Lower lobe of right lung (tissue), 2 donors: ENCODE data around the gene POFUT2. TPM values are rescaled to one million over a fixed set of nuclear protein-coding genes. Genes with fewer than 3 reads are reported as not detected.
A peak's percentile ranks its signal among the peaks of the same experiment; 100 is the strongest.

ENCODE experiments used
- ATAC-seq, 2 donors: fragments of 200-7000 bp; cut with Tn5 transposase; one replicate each; pipeline ENCODE4 v1.9.1; 2020 to 2022; ENCODE audit warnings: mild to moderate bottlenecking in 2 of 2, moderate library complexity in 2 of 2
- DNase-seq: peaks from one replicate; pipeline ENCODE4 v3.0.0-alpha.2; 2020
- H3K27ac ChIP-seq: fragments of 200-600 bp; one replicate; pipeline ENCODE4 v1.8.0; 2022
- H3K27me3 ChIP-seq: fragments of 200-600 bp; one replicate; pipeline ENCODE4 v1.8.0; 2022; ENCODE audit warnings: low read depth
- H3K36me3 ChIP-seq: fragments of 200-600 bp; one replicate; pipeline ENCODE4 v1.8.0; 2022; ENCODE audit warnings: mild to moderate bottlenecking
- H3K4me1 ChIP-seq: fragments of 200-600 bp; one replicate; pipeline ENCODE4 v1.8.0; 2022
- H3K4me3 ChIP-seq: fragments of 200-600 bp; one replicate; pipeline ENCODE4 v1.8.0; 2022; ENCODE audit warnings: mild to moderate bottlenecking
- H3K9me3 ChIP-seq: fragments of 200-600 bp; one replicate; pipeline ENCODE4 v1.8.0; 2022
- intact Hi-C: fragments of 100-400 bp; cut with DNase I; formaldehyde crosslinking; loops from one replicate; pipeline ENCODE4 v1.11.0; 2022
- total RNA-seq: library from RNA; stranded (reverse); fragmentation: NEBNext Ultra II Directional; extraction: Animal tissue kit (Norgen Biotek cat#: 25700); gene quantifications from one replicate; pipeline ENCODE4 v1.2.1, GENCODE V29; 2021
- TF ChIP-seq, protein P1 (sequence below): fragments of 200-600 bp; IDR thresholded peaks from one replicate; pipeline ENCODE4 v1.8.0; 2022; ENCODE audit warnings: antibody characterized with exemption, mild to moderate bottlenecking
- donor health status: DM: no; HTN: yes; CAD: no; lungs with severe emphysema.

The POFUT2 gene
- total RNA-seq, 1 donor from 2014 or later, result 29.1 TPM

DNA sequence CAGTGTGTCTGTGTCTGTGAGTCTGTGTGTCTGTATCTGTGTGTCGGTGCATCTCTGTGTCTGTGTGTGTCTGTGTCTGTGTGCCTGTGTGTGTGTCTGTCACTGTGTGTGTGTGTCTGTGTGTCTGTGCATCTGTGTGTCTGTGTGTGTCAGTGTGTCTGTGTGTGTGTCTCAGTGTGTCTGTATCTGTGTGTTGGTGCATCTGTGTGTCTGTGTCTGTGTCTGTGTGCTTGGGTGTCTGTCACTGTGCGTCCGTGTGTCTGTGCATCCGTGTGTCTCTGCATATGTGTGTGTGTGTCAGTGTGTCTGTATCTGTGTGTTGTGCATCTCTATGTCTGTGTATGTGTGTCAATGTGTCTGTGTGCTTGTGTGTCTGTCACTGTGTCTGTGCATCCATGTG is 44.7 kb upstream of the POFUT2 start:
- Histone ChIP-seq H3K4me3 (no peak overlapping the region), H3K36me3 (no peaks in the 10 kb centered on the region), H3K4me1 (peaks cover 16% of the 10 kb centered on the region), H3K27me3 (no peaks in the 10 kb centered on the region), H3K27ac (no peak overlapping the region), H3K9me3 (no peaks in the 10 kb centered on the region)
- DNase-seq (no peak), ATAC-seq (no peak)
- intact Hi-C loops, result no loop called here
- TF ChIP-seq, protein P1, sequence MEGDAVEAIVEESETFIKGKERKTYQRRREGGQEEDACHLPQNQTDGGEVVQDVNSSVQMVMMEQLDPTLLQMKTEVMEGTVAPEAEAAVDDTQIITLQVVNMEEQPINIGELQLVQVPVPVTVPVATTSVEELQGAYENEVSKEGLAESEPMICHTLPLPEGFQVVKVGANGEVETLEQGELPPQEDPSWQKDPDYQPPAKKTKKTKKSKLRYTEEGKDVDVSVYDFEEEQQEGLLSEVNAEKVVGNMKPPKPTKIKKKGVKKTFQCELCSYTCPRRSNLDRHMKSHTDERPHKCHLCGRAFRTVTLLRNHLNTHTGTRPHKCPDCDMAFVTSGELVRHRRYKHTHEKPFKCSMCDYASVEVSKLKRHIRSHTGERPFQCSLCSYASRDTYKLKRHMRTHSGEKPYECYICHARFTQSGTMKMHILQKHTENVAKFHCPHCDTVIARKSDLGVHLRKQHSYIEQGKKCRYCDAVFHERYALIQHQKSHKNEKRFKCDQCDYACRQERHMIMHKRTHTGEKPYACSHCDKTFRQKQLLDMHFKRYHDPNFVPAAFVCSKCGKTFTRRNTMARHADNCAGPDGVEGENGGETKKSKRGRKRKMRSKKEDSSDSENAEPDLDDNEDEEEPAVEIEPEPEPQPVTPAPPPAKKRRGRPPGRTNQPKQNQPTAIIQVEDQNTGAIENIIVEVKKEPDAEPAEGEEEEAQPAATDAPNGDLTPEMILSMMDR, result no peak

- no peaks in the 10 kb centered on the region for H3K27me3 ChIP-seq
- ATAC-seq (no peak), DNase-seq (no peak)
- H3K4me1 ChIP-seq, result peaks cover 16% of the 10 kb centered on the region
- intact Hi-C loops, result no loop called here
- no peaks in the 10 kb centered on the region for H3K9me3 ChIP-seq
- H3K36me3 ChIP-seq, result no peaks in the 10 kb centered on the region
- no peak overlapping the region for H3K27ac ChIP-seq
- TF ChIP-seq, protein P1, result no peak
- H3K4me3 ChIP-seq, result no peak overlapping the region
Measured at GRCh38 chr21:45331531-45332147, 43.9 kb upstream of the POFUT2 start.

DNA sequence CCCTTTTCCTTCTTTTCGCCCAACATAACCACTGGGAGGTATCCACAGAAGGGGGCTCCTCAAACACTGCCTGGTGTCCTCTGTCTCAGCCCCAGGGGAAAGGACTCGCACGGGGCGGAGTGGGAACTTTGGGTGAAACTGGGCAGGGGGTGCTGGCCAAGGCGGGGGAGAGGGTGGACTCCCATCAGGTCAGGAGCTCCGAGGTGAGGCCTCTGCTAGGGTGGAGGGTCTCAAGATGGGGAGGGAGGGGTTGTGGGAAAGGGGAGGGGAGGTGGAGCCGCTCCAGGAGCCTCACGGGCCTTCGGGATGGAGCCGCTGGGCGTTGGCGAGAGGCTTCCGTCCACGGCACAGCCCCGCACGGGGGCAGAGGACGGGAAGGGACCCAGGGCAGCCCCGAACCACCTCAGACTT is 43.2 kb upstream of the POFUT2 start:
- Histone ChIP-seq H3K36me3 (no peaks in the 10 kb centered on the region), H3K4me3 (no peak overlapping the region), H3K9me3 (no peaks in the 10 kb centered on the region), H3K4me1 (peaks cover 16% of the 10 kb centered on the region), H3K27me3 (no peaks in the 10 kb centered on the region), H3K27ac (no peak overlapping the region)
- ATAC-seq (no peak), DNase-seq (peak; percentile 39)
- TF ChIP-seq, protein P1, result no peak
- intact Hi-C loops, result no loop called here

DNA sequence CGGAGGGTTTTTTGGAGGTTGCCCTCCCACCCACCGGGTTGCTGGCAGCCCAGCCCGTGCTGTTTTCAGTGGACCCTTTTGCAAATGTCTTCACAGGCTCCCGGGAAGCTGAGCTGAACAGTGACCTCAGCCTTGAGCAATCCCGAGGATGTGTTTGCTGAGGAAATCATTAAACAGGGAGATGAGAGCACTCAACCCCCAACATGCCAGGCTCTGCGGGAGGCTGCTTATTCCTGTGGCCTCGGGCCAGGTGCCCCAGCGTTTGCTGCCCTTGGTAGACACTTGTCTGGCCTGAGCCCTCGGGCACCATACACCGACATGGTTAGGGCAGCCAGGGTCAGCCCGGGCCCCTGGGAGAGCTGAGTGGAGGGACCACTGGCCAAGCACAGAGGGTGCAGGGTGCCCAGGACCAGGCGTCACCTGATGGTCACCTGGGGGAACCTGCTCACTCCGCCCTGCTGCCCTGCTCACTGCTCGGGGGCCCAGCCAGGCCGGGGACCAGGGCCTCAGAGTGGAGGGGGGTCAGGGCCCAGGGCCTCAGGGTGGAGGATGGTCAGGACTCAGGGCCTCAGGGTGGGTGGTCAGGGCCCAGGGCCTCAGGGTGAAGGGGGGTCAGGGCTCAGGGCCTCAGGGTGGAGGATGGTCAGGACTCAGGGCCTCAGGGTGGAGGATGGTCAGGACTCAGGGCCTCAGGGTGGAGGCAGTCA is 42.5 kb upstream of the POFUT2 start:
- DNase-seq (peak; percentile 89), ATAC-seq (peak; percentile 83 to 88)
- H3K36me3 ChIP-seq, result no peaks in the 10 kb centered on the region
- intact Hi-C loops, result no loop called here
- no peaks in the 10 kb centered on the region for H3K27me3 ChIP-seq
- peaks cover 16% of the 10 kb centered on the region for H3K4me1 ChIP-seq
- H3K9me3 ChIP-seq, result no peaks in the 10 kb centered on the region
- TF ChIP-seq, protein P1, result no peak
- peak overlapping the region; percentile 73 for H3K27ac ChIP-seq
- peak overlapping the region; percentile 22 for H3K4me3 ChIP-seq

DNA sequence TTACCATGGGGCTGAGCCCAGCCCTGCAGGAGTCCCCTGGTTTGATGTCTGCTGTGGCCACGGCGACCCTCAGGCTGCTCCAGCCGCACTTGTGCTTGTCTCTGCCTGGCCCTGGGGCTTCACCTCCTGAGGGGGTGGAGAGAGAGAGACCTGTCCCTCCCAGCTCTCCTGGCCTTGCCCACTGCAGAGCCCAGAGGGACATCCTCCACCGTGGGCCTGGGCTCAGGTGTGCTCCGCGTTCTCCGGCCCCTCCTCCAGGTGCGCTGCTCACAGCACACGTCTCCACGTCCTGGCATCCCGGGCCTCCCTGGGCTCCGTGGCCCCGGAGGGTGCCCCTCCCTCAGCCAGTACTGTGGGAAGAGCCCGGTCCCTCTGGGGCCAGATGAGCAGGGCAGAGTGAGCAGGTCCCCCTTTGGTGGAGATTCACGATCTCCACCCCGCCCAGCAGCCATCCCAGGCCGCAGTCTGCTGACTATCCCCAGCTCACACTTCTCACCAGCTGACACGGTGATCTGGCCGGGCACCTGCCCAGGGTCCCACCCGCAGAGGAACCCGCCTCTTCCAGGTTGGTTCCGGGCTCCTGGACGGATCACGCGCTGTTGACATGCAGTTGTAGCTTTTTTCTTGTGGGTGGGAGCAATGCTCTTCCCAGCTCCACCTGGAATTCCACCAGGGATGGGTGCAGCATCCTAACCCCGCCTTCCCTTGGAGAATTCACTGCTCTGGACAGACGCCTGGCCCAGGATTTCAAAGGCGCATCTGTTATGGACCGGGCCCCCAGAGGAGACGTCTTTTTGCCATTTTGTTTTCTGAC is 41.8 kb upstream of the POFUT2 start:
- intact Hi-C loops, result no loop called here
- peaks cover 20% of the 10 kb centered on the region for H3K4me1 ChIP-seq
- TF ChIP-seq, protein P1, result no peak
- H3K36me3 ChIP-seq, result no peaks in the 10 kb centered on the region
- peak overlapping the region; percentile 73 for H3K27ac ChIP-seq
- ATAC-seq (peak; percentile 51 to 52), DNase-seq (peak; percentile 70)
- H3K27me3 ChIP-seq, result no peaks in the 10 kb centered on the region
- no peaks in the 10 kb centered on the region for H3K9me3 ChIP-seq
- peak overlapping the region; percentile 22 for H3K4me3 ChIP-seq
